NCI-H510A (cell line): Measurements from ENCODE around the gene TBC1D3K.
"Not testable (repeated sequence)": the region's sequence is repeated elsewhere in the genome, so short reads cannot be mapped to it uniquely, and the experiment has no call there.

Source experiments
- DNase-seq: peaks from one replicate; lab custom pipeline; 2025; lab: John Stamatoyannopoulos, UW

TBC1D3K gene

DNA sequence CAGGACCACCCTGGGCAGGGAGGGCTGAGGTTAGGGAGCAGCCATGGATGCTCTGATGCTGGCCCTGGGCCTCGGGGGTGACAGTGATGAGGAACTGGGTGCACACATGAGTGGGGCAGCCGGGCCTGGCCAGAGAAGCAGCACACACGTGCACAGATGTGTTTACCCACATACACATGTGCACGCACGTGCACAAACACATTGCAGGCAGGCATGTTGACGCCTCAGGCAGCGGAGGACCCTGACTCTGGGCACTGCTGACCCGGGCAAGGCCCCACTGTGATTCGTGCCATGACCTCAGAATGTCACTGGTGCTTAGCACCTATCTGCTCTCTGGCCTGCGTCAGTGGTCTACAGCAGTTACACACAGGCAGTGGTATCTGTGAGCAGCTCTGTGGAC is at the start of gene TBC1D3K:
TBC1D3K (plus strand) TSS at position 301 of the 400 bp plus-strand sequence. CDS start 1,585 bp downstream, outside the sequence.
- DNase-seq: not testable (repeated sequence)

DNA sequence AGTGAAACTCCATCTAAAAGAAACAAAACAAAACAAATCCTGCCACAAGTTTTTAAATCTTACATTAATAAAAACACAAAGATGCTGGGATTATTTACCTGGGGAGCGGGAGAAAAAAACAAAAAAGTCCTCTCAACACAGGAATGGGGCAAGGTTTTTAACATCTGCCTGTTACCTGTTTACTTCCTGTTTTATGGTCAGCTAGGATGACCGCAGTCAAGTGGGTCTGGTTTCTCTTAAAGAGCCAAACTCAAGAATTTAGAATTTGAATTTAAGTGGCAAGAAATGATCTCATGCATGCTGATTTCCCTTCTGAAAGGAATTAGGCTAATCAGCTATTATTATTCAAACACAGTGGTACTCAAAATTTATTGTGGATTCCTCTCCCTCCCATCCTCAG is 39.7 kb upstream of the TBC1D3K start:
- no peak for DNase-seq

DNA sequence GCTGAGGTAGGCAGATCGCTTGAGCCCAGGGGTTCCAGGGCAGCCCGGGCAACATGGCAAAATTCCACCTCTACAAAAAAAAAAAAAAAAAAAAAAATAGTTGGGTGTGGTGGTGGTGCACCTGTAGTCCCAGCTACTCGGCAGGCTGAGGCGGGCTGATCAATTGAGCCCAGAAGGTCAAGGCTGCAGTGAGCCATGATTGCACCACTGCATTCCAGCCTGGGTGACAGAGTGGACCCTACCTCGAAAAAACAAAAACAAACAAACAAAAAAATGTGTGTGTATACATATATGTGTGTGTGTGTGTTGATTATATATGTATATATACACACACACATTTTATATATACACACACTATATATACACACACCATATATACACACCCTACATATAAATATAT is 39.1 kb upstream of the TBC1D3K start:
- no peak for DNase-seq

DNA sequence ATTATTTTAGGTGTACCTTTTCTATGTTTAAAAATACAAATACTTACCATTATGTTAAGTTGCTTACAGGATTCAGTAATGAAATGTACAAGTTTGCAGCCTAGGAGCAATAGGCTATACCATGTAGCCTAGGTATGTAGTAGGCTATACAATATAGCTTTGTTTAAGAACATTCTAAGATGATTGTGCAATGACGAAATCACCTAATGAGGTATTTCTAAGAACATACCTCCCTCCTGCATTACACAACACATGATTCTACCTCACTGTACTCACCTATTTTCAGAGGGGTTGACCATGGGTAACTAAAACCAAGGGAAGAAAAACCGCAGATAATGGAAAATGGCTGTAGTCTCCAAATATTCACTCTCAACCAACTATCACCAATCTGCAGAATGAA is 35.3 kb upstream of the TBC1D3K start:
- no peak for DNase-seq

DNA sequence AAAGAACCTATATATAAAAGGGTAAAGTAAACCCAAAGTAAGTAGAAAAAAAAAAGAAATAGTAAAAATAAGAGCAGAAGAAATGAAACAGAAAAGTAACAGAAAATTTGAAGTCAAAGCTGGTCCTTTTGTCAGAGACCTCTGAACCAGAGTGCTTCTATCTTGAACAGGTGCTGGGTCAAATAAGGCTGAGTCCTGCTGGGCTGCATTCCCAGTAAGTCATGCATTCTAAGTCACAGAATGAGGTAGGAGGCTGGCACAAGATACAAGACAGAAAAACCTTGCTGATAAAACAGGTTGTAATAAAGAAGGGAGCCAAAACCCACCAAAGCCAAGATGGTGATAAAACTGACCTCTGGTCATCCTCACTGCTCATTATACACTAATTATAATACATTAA is 27.3 kb upstream of the TBC1D3K start:
- DNase-seq: not testable (repeated sequence)
